Adrenal gland (tissue), 12 donors: ENCODE measurements around the gene GRIP1. TPM values are rescaled to one million over a fixed set of nuclear protein-coding genes. Genes with fewer than 3 reads are reported as not detected.

Experiments used
- DNase-seq, 7 donors: peaks; one replicate each; pipeline ENCODE4 v3.0.0-alpha.2; 2019 to 2020
- H3K27ac ChIP-seq, 5 donors: fragments of 200-600 bp; sonication (generic) in 4 of 5; 1 replicate in 3 of 5; 2 replicates in 2 of 5; pipeline versions ENCODE4 v1.5.1 to v1.8.0; 2016 to 2020; ENCODE audit warnings: mild to moderate bottlenecking in 1 of 5
- H3K27me3 ChIP-seq: fragments of 200-600 bp; 2 replicates; pipeline ENCODE4 v1.8.0; 2021
- H3K36me3 ChIP-seq, 2 donors: fragments of 200-600 bp; replicated peaks in 1 of 2; 1 replicate in 1 of 2; 2 replicates in 1 of 2; pipeline versions ENCODE4 v1.5.1 to v1.8.0; 2018 to 2022
- H3K4me1 ChIP-seq, 2 donors: fragments of 200-600 bp; replicated peaks in 1 of 2; 1 replicate in 1 of 2; 2 replicates in 1 of 2; pipeline versions ENCODE4 v1.5.1 to v1.8.0; 2018 to 2021
- H3K4me3 ChIP-seq, 4 donors: fragments of 200-600 bp; sonication (generic) in 3 of 4; one replicate each; pipeline ENCODE4 v1.5.1; 2016 to 2018
- H3K9me3 ChIP-seq, 3 donors: fragments of 200-600 bp; sonication (generic) in 1 of 3; replicated peaks in 1 of 3; 1 replicate in 2 of 3; 2 replicates in 1 of 3; pipeline versions ENCODE4 v1.5.1 to v1.8.0; 2016 to 2021
- CTCF ChIP-seq, 6 experiments: fragments of 450-650 bp in 4 of 6; fragments of 200-600 bp in 2 of 6; sonication (generic) in 1 of 6; IDR thresholded peaks; 1 replicate in 5 of 6; 2 replicates in 1 of 6; pipeline versions ENCODE4 v1.5.1 to v1.8.0; 2016 to 2021; ENCODE audit warnings: antibody characterized with exemption in 6 of 6, mild to moderate bottlenecking in 2 of 6, moderate library complexity in 1 of 6
- POLR2A ChIP-seq, 2 donors: fragments of 450-650 bp; IDR thresholded peaks; one replicate each; pipeline ENCODE4 v1.6.1; 2017; ENCODE audit warnings: antibody characterized with exemption in 2 of 2, mild to moderate bottlenecking in 2 of 2, moderate library complexity in 1 of 2
- WGBS, 4 donors: extraction: QIAGEN DNeasy Blood & Tissue Kit in 2 of 4; methylation state at CpG; one replicate each; pipeline versions ENCODE4 v1.1.5 to v1.1.7; 2013 to 2017; 5-methylcytosine and 5-hydroxymethylcytosine counted together
- intact Hi-C, 2 donors: fragments of 100-400 bp; cut with DNase I; formaldehyde crosslinking; loops; one replicate each; pipeline versions ENCODE4 v1.14.1 to v1.15.0; 2022 to 2023
- polyA plus RNA-seq, 3 donors: library from polyadenylated mRNA; stranded (reverse); fragments of 200-250 nt in 2 of 3; fragments of 350-450 nt in 1 of 3; fragmentation: Illumina TruSeq in 1 of 3; extraction: RNeasy Lipid Tissue Mini Kit (QIAGEN cat#74804) in 1 of 3; gene quantifications; one replicate each; pipeline ENCODE4 v1.2.3, GENCODE V29; 2013 to 2014
- total RNA-seq, 9 donors: library from RNA; depleted of rRNA in 4 of 9; stranded (reverse); fragments of >200 nt in 4 of 9; fragments of 120-200 nt in 1 of 9; fragmentation: NEBNext Ultra II Directional in 1 of 9; extraction: Animal tissue kit (Norgen Biotek cat#: 25700) in 1 of 9; gene quantifications; one replicate each; pipeline versions ENCODE4 v1.1.0 to v1.2.4, GENCODE V29; 2013 to 2023
- donor health status: healthy with polysubstance abuse.
- donor health status: Bipolar disorder and iron deficiency.
- donor health status: DM: yes; HTN: yes; CAD: no.
- donor health status: DM: no; HTN: no; CAD: no.
- donor health status: DM: no; HTN: no; CAD: no.
- donor health status: DM: yes; HTN: yes; CAD: no.

Gene GRIP1
- total and polyA plus RNA-seq, 12 donors: 0.54 to 10.8 (median 2.4) TPM

GRCh38 chr12:66647034-66647691, 31.7 kb downstream of the GRIP1 start:
- intact Hi-C loops: no loop called here
- H3K4me3 ChIP-seq: no peak overlapping the region
- TF ChIP-seq POLR2A (IDR thresholded peaks at IDR 0.05) (no peak), CTCF (IDR thresholded peaks at IDR 0.05) (no peak)
- H3K9me3 ChIP-seq: no peaks in the 10 kb centered on the region
- WGBS, 4 donors: 77 to 84% (median 80%) methylated on average over 5 of the region's 5 CpGs
- no peak for DNase-seq
- H3K36me3 ChIP-seq: no peaks in the 10 kb centered on the region
- H3K27ac ChIP-seq: no peak overlapping the region
- H3K4me1 ChIP-seq: no peaks in the 10 kb centered on the region
- H3K27me3 ChIP-seq: no peaks in the 10 kb centered on the region

- 57 to 76% (median 64%) methylated on average over 1 of the region's 1 CpG for WGBS, 4 donors
These were observed 34.7 kb downstream of the GRIP1 start for GRCh38 chr12:66644151-66644550.

GRCh38 chr12:66640691-66641460, 38.0 kb downstream of the GRIP1 start:
- 69 to 96% (median 88%) methylated on average over 2 of the region's 2 CpGs for WGBS, 4 donors
- no peaks in the 10 kb centered on the region for H3K4me1 ChIP-seq
- intact Hi-C loops: no loop called here

More at GRCh38 chr12:66644151-66644550, 34.7 kb downstream of the GRIP1 start:
- H3K27me3 ChIP-seq: no peaks in the 10 kb centered on the region
- no peaks in the 10 kb centered on the region for H3K4me1 ChIP-seq
- H3K36me3 ChIP-seq: no peaks in the 10 kb centered on the region
- no peak overlapping the region for H3K27ac ChIP-seq
- TF ChIP-seq POLR2A (IDR thresholded peaks at IDR 0.05): no peak
- H3K9me3 ChIP-seq: no peaks in the 10 kb centered on the region
- no peak for DNase-seq
- intact Hi-C loops: no loop called here
- H3K4me3 ChIP-seq: no peak overlapping the region

GRCh38 chr12:66638666-66639065, 40.2 kb downstream of the GRIP1 start:
- WGBS, 4 donors: 85 to 88% (median 87%) methylated on average over 2 of the region's 2 CpGs
- intact Hi-C loops: no loop called here
- TF ChIP-seq POLR2A (IDR thresholded peaks at IDR 0.05): no peak
- TF ChIP-seq CTCF (IDR thresholded peaks at IDR 0.05): no peak
- no peaks in the 10 kb centered on the region for H3K4me1 ChIP-seq
- DNase-seq: no peak
- H3K27ac ChIP-seq: no peak overlapping the region
- H3K4me3 ChIP-seq: no peak overlapping the region
- no peaks in the 10 kb centered on the region for H3K27me3 ChIP-seq
- no peaks in the 10 kb centered on the region for H3K36me3 ChIP-seq
- H3K9me3 ChIP-seq: no peaks in the 10 kb centered on the region

More at GRCh38 chr12:66640691-66641460, 38.0 kb downstream of the GRIP1 start:
- TF ChIP-seq CTCF (IDR thresholded peaks at IDR 0.05) (no peak), POLR2A (IDR thresholded peaks at IDR 0.05) (no peak)
- no peak overlapping the region for H3K27ac ChIP-seq
- H3K4me3 ChIP-seq: no peak overlapping the region
- no peaks in the 10 kb centered on the region for H3K27me3 ChIP-seq
- H3K36me3 ChIP-seq: no peaks in the 10 kb centered on the region
- H3K9me3 ChIP-seq: no peaks in the 10 kb centered on the region
- no peak for DNase-seq
